ENCODE measurements around the gene NFKB1.

NFKB1 gene

GRCh38 chr4:102494603-102495002 is 6.6 kb upstream of the NFKB1 start:
- no peak for DNase-seq (ENCODE audit: low read depth)

- DNase-seq (ENCODE audit: low read depth), result no peak
Observed at GRCh38 chr4:102497986-102498385, 3.2 kb upstream of the NFKB1 start.

- peak; percentile 10 for DNase-seq (ENCODE audit: low read depth)
Observed at GRCh38 chr4:102500352-102500695, 835 bp upstream of the NFKB1 start.

- DNase-seq (ENCODE audit: low read depth), result no peak
Observed at GRCh38 chr4:102501447-102501696, 213 bp downstream of the NFKB1 start.

- DNase-seq (ENCODE audit: low read depth), result no peak
Observed at GRCh38 chr4:102502543-102502818, 1.3 kb downstream of the NFKB1 start.

GRCh38 chr4:102503301-102503746 is 2.2 kb downstream of the NFKB1 start:
- DNase-seq (ENCODE audit: low read depth), result no peak

GRCh38 chr4:102503831-102504786 is 3.0 kb downstream of the NFKB1 start:
- DNase-seq (ENCODE audit: low read depth), result no peak

- DNase-seq (ENCODE audit: low read depth), result no peak
Observed at GRCh38 chr4:102504941-102505340, 3.8 kb downstream of the NFKB1 start.

- no peak for DNase-seq (ENCODE audit: low read depth)
Observed at GRCh38 chr4:102505708-102506107, 4.5 kb downstream of the NFKB1 start.

GRCh38 chr4:102506523-102506922 is 5.4 kb downstream of the NFKB1 start:
- DNase-seq (ENCODE audit: low read depth), result no peak

GRCh38 chr4:102511830-102512605 is 10.9 kb downstream of the NFKB1 start:
- DNase-seq (ENCODE audit: low read depth), result no peak

GRCh38 chr4:102514298-102514964 is 13.3 kb downstream of the NFKB1 start:
- DNase-seq (ENCODE audit: low read depth), result no peak

- DNase-seq (ENCODE audit: low read depth), result no peak
Observed at GRCh38 chr4:102517753-102518152, 16.6 kb downstream of the NFKB1 start.

- no peak for DNase-seq (ENCODE audit: low read depth)
Observed at GRCh38 chr4:102518703-102519131, 17.6 kb downstream of the NFKB1 start.

GRCh38 chr4:102519925-102520324 is 18.8 kb downstream of the NFKB1 start:
- no peak for DNase-seq (ENCODE audit: low read depth)

- no peak for DNase-seq (ENCODE audit: low read depth)
Observed at GRCh38 chr4:102521570-102521969, 20.4 kb downstream of the NFKB1 start.

GRCh38 chr4:102522031-102522440 is 20.9 kb downstream of the NFKB1 start:
- DNase-seq (ENCODE audit: low read depth), result no peak

- no peak for DNase-seq (ENCODE audit: low read depth)
Observed at GRCh38 chr4:102524691-102525090, 23.5 kb downstream of the NFKB1 start.

- DNase-seq (ENCODE audit: low read depth), result no peak
Observed at GRCh38 chr4:102525097-102525496, 23.9 kb downstream of the NFKB1 start.

GRCh38 chr4:102525504-102525903 is 24.3 kb downstream of the NFKB1 start:
- DNase-seq (ENCODE audit: low read depth), result no peak

- no peak for DNase-seq (ENCODE audit: low read depth)
Observed at GRCh38 chr4:102526532-102526931, 25.4 kb downstream of the NFKB1 start.

GRCh38 chr4:102527695-102528283 is 26.6 kb downstream of the NFKB1 start:
- DNase-seq (ENCODE audit: low read depth), result no peak

GRCh38 chr4:102529977-102530376 is 28.8 kb downstream of the NFKB1 start:
- no peak for DNase-seq (ENCODE audit: low read depth)
